GM23338 (cell line): ENCODE data around the gene PYGO1. TPM values are rescaled to one million over a fixed set of nuclear protein-coding genes. Genes with fewer than 3 reads are reported as not detected.

ENCODE experiments used
- ATAC-seq: fragments of 200-7000 bp; cut with Tn5 transposase; 3 replicates; pipeline ENCODE4 v1.9.1; 2020
- DNase-seq: peaks from one replicate; pipeline ENCODE4 v3.0.0-alpha.2; 2015; ENCODE audit warnings: low spot score
- H2AFZ ChIP-seq: fragments of 200-600 bp; sonication (generic); 2 replicates; pipeline ENCODE4 v1.8.0; 2016; ENCODE audit warnings: antibody characterized with exemption, mild to moderate bottlenecking, moderate library complexity
- H3F3A ChIP-seq: fragments of 200-600 bp; sonication (generic); replicated peaks from 2 replicates; pipeline ENCODE4 v1.8.0; 2017; ENCODE audit warnings: antibody characterized with exemption, mixed run types, low read depth
- H3K27ac ChIP-seq: fragments of 200-600 bp; sonication (generic); 2 replicates; pipeline ENCODE4 v1.6.1; 2016; ENCODE audit warnings: low read depth
- H3K27me3 ChIP-seq: fragments of 200-600 bp; sonication (generic); 2 replicates; pipeline ENCODE4 v1.8.0; 2016; ENCODE audit warnings: mild to moderate bottlenecking, mixed run types, moderate library complexity; ENCODE audit not compliant: insufficient read depth
- H3K36me3 ChIP-seq: fragments of 200-600 bp; sonication (generic); 2 replicates; pipeline ENCODE4 v1.8.0; 2016; ENCODE audit warnings: mild to moderate bottlenecking; ENCODE audit not compliant: insufficient read depth
- H3K4me1 ChIP-seq: fragments of 200-600 bp; sonication (generic); 2 replicates; pipeline ENCODE4 v1.8.0; 2016; ENCODE audit warnings: mild to moderate bottlenecking, moderate library complexity; ENCODE audit not compliant: insufficient read depth
- H3K4me2 ChIP-seq: fragments of 200-600 bp; sonication (generic); 2 replicates; pipeline ENCODE4 v1.7.1; 2017; ENCODE audit warnings: mixed run types
- H3K4me3 ChIP-seq: fragments of 200-600 bp; sonication (generic); 2 replicates; pipeline ENCODE4 v1.6.1; 2016; ENCODE audit warnings: mixed run types
- H3K79me2 ChIP-seq: fragments of 200-600 bp; sonication (generic); replicated peaks from 2 replicates; pipeline ENCODE4 v1.8.0; 2017; ENCODE audit warnings: mild to moderate bottlenecking; ENCODE audit not compliant: insufficient read depth
- H3K9me2 ChIP-seq: fragments of 200-600 bp; sonication (generic); 2 replicates; pipeline ENCODE4 v1.8.0; 2017; ENCODE audit not compliant: insufficient read depth
- H4K20me1 ChIP-seq: fragments of 200-600 bp; sonication (generic); replicated peaks from 2 replicates; pipeline ENCODE4 v1.8.0; 2017; ENCODE audit warnings: mild to moderate bottlenecking; ENCODE audit not compliant: insufficient read depth
- H3K27ac Mint-ChIP-seq: 2 replicates; pipeline ENCODE4 v1.8.0; 2020; ENCODE audit warnings: inconsistent platforms, mild to moderate bottlenecking, moderate library complexity, mixed read lengths
- H3K27me3 Mint-ChIP-seq: 3 replicates; pipeline ENCODE4 v1.8.0; 2022; ENCODE audit warnings: low read depth, mild to moderate bottlenecking, moderate library complexity, mixed read lengths, inconsistent platforms; ENCODE audit not compliant: insufficient read depth, poor library complexity
- H3K36me3 Mint-ChIP-seq: 3 replicates; pipeline ENCODE4 v1.8.0; 2021; ENCODE audit warnings: low read depth, mild to moderate bottlenecking, inconsistent platforms, moderate library complexity, mixed read lengths
- H3K4me1 Mint-ChIP-seq: 3 replicates; pipeline ENCODE4 v1.8.0; 2020; ENCODE audit warnings: mild to moderate bottlenecking, inconsistent platforms, mixed read lengths
- H3K4me3 Mint-ChIP-seq: 3 replicates; pipeline ENCODE4 v1.8.0; 2021; ENCODE audit warnings: moderate library complexity, mild to moderate bottlenecking, inconsistent platforms, mixed read lengths
- H3K9me3 Mint-ChIP-seq: 3 replicates; pipeline ENCODE4 v1.8.0; 2020; ENCODE audit warnings: moderate library complexity, mild to moderate bottlenecking, inconsistent platforms, mixed read lengths
- CREB1 ChIP-seq: fragments of 250-450 bp; sonication (Bioruptor Pico); IDR thresholded peaks from 2 replicates; pipeline ENCODE4 v1.5.0; 2020; ENCODE audit warnings: low read depth, mild to moderate bottlenecking, moderate library complexity
- CTCF ChIP-seq, 2 experiments: fragments of 200-600 bp in 1 of 2; sonication (generic) in 1 of 2; conservative IDR thresholded peaks; 2 replicates each; pipeline versions ENCODE4 v1.5.1 to v1.6.1; 2016 to 2017; ENCODE audit warnings: antibody characterized with exemption in 2 of 2, low read depth in 2 of 2, mild to moderate bottlenecking in 2 of 2, moderate library complexity in 1 of 2
- EZH2 ChIP-seq: fragments of 200-600 bp; sonication (generic); IDR thresholded peaks from one replicate; pipeline ENCODE4 v1.8.0; 2017; ENCODE audit warnings: antibody characterized with exemption, mild to moderate bottlenecking, low read depth; ENCODE audit not compliant: unreplicated experiment
- NANOG ChIP-seq: IDR thresholded peaks from 2 replicates; pipeline ENCODE4 v1.6.1; 2016; ENCODE audit warnings: antibody characterized with exemption, borderline replicate concordance
- REST ChIP-seq: IDR thresholded peaks from one replicate; pipeline ENCODE4 v1.6.1; 2018; ENCODE audit warnings: antibody characterized with exemption; ENCODE audit not compliant: unreplicated experiment
- STAT1 ChIP-seq: IDR thresholded peaks from one replicate; pipeline ENCODE4 v1.6.1; 2016; ENCODE audit warnings: antibody characterized with exemption; ENCODE audit not compliant: unreplicated experiment
- ZNF114 ChIP-seq: fragments of 250-450 bp; sonication (Bioruptor Pico); IDR thresholded peaks from 2 replicates; pipeline ENCODE4 v1.5.0; 2020; ENCODE audit warnings: mild to moderate bottlenecking, moderate library complexity
- ZNF331 ChIP-seq: fragments of 250-450 bp; sonication (Bioruptor Pico); IDR thresholded peaks from 2 replicates; pipeline ENCODE4 v1.5.0; 2020; ENCODE audit warnings: low read depth, mild to moderate bottlenecking, moderate library complexity
- polyA plus RNA-seq: library from polyadenylated mRNA; unstranded; fragments of >200 nt; fragmentation: Nextera tagmentation; extraction: Ambion mirVana; gene quantifications from 2 replicates; pipeline ENCODE4 v1.2.1, GENCODE V29; 2016
- total RNA-seq: library from RNA; depleted of rRNA; stranded (reverse); fragments of >200 nt; shearing (Covaris generic); gene quantifications from 2 replicates; pipeline ENCODE4 v1.2.3, GENCODE V29; 2014
- TF ChIP-seq, protein P1 (sequence below): fragments of 250-450 bp; sonication (Bioruptor Pico); IDR thresholded peaks from 2 replicates; pipeline ENCODE4 v1.5.0; 2020; ENCODE audit warnings: mild to moderate bottlenecking, moderate library complexity
- TF ChIP-seq, protein P2 (sequence below): IDR thresholded peaks from 2 replicates; pipeline ENCODE4 v1.6.1; 2016; ENCODE audit warnings: antibody characterized with exemption

The PYGO1 gene
- total and polyA plus RNA-seq, 2 experiments from 2014 or later, result 0.18 to 0.52 TPM

GRCh38 chr15:55633731-55634130 is 45.6 kb upstream of the PYGO1 start (continued):
- TF ChIP-seq, protein P1, sequence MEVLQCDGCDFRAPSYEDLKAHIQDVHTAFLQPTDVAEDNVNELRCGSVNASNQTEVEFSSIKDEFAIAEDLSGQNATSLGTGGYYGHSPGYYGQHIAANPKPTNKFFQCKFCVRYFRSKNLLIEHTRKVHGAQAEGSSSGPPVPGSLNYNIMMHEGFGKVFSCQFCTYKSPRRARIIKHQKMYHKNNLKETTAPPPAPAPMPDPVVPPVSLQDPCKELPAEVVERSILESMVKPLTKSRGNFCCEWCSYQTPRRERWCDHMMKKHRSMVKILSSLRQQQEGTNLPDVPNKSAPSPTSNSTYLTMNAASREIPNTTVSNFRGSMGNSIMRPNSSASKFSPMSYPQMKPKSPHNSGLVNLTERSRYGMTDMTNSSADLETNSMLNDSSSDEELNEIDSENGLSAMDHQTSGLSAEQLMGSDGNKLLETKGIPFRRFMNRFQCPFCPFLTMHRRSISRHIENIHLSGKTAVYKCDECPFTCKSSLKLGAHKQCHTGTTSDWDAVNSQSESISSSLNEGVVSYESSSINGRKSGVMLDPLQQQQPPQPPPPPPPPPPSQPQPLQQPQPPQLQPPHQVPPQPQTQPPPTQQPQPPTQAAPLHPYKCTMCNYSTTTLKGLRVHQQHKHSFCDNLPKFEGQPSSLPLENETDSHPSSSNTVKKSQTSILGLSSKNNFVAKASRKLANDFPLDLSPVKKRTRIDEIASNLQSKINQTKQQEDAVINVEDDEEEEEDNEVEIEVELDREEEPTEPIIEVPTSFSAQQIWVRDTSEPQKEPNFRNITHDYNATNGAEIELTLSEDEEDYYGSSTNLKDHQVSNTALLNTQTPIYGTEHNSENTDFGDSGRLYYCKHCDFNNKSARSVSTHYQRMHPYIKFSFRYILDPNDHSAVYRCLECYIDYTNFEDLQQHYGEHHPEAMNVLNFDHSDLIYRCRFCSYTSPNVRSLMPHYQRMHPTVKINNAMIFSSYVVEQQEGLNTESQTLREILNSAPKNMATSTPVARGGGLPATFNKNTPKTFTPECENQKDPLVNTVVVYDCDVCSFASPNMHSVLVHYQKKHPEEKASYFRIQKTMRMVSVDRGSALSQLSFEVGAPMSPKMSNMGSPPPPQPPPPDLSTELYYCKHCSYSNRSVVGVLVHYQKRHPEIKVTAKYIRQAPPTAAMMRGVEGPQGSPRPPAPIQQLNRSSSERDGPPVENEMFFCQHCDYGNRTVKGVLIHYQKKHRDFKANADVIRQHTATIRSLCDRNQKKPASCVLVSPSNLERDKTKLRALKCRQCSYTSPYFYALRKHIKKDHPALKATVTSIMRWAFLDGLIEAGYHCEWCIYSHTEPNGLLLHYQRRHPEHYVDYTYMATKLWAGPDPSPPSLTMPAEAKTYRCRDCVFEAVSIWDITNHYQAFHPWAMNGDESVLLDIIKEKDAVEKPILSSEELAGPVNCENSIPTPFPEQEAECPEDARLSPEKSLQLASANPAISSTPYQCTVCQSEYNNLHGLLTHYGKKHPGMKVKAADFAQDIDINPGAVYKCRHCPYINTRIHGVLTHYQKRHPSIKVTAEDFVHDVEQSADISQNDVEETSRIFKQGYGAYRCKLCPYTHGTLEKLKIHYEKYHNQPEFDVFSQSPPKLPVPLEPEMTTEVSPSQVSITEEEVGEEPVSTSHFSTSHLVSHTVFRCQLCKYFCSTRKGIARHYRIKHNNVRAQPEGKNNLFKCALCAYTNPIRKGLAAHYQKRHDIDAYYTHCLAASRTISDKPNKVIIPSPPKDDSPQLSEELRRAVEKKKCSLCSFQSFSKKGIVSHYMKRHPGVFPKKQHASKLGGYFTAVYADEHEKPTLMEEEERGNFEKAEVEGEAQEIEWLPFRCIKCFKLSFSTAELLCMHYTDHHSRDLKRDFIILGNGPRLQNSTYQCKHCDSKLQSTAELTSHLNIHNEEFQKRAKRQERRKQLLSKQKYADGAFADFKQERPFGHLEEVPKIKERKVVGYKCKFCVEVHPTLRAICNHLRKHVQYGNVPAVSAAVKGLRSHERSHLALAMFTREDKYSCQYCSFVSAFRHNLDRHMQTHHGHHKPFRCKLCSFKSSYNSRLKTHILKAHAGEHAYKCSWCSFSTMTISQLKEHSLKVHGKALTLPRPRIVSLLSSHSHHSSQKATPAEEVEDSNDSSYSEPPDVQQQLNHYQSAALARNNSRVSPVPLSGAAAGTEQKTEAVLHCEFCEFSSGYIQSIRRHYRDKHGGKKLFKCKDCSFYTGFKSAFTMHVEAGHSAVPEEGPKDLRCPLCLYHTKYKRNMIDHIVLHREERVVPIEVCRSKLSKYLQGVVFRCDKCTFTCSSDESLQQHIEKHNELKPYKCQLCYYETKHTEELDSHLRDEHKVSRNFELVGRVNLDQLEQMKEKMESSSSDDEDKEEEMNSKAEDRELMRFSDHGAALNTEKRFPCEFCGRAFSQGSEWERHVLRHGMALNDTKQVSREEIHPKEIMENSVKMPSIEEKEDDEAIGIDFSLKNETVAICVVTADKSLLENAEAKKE (CRISPR knock-in tag), result no peak
- no peak for TF ChIP-seq STAT1

GRCh38 chr15:55632434-55632833 is 44.3 kb upstream of the PYGO1 start:
- H3K36me3 Mint-ChIP-seq, result no peaks in the 10 kb centered on the region
- ATAC-seq (no peak), DNase-seq (no peak)
- no peaks in the 10 kb centered on the region for H3K4me1 ChIP-seq
- H3K36me3 ChIP-seq, result no peaks in the 10 kb centered on the region; the same call in 1 of the 2 replicates
- H3K79me2 ChIP-seq, result no peaks in the 10 kb centered on the region
- H3K27ac Mint-ChIP-seq, result no peak overlapping the region
- H3K4me1 Mint-ChIP-seq, result no peaks in the 10 kb centered on the region; the same call in 2 of the 3 replicates
- H3K27me3 ChIP-seq, result no peaks in the 10 kb centered on the region
- H3K4me3 Mint-ChIP-seq, result no peak overlapping the region
- no peak overlapping the region for H2AFZ ChIP-seq
- H3K4me3 ChIP-seq, result no peak overlapping the region
- no peaks in the 10 kb centered on the region for H3F3A ChIP-seq
- no peaks in the 10 kb centered on the region for H4K20me1 ChIP-seq
- peaks cover 3% of the 10 kb centered on the region for H3K27me3 Mint-ChIP-seq
- no peak overlapping the region for H3K4me2 ChIP-seq
- no peaks in the 10 kb centered on the region for H3K9me3 Mint-ChIP-seq
- H3K27ac ChIP-seq, result no peak overlapping the region
- H3K9me2 ChIP-seq, result no peaks in the 10 kb centered on the region
- TF ChIP-seq EZH2 (no peak), STAT1 (no peak), REST (no peak), ZNF114 (CRISPR knock-in tag) (no peak), NANOG (no peak), CTCF (conservative IDR thresholded peaks at IDR 0.05; ENCODE audit: low read depth in 2 of 2) (no peak), CREB1 (CRISPR knock-in tag) (no peak), ZNF331 (CRISPR knock-in tag) (no peak)
- TF ChIP-seq, protein P2, sequence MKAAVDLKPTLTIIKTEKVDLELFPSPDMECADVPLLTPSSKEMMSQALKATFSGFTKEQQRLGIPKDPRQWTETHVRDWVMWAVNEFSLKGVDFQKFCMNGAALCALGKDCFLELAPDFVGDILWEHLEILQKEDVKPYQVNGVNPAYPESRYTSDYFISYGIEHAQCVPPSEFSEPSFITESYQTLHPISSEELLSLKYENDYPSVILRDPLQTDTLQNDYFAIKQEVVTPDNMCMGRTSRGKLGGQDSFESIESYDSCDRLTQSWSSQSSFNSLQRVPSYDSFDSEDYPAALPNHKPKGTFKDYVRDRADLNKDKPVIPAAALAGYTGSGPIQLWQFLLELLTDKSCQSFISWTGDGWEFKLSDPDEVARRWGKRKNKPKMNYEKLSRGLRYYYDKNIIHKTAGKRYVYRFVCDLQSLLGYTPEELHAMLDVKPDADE, result no peak
